Measurements from ENCODE around the gene XYLT1.

The XYLT1 gene

DNA sequence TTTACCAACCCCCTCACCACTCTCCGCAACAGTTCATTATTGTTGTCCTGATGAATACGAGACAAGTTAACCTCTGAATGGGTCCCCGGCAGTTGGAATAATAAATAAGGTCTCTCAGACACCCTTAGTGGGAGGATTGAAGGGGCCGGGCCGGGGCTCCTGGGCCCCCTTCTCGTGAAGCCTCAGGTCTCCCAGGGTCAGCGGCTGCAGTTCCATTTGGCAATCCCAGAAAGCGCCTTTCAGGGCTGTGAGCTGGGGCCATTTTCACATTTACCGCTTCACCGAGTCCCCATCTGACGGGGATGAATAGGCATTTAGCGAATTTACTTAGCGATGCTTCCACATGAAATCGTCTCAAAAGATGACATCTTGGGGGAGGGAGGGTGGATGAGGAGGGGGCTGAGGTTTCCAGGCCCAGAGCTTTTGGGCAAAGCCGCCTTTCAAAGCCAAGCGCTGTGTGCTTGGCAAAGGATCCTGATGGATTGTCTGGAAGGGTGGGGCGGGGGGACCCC is 309.8 kb downstream of the XYLT1 start:
- Mint-ChIP-seq H3K4me1 (peaks cover 12% of the 10 kb centered on the region), H3K4me3 (no peak overlapping the region), H3K27me3 (ENCODE audit: low read depth) (peaks cover 10% of the 10 kb centered on the region), H3K27ac (no peak overlapping the region), H3K36me3 (ENCODE audit: low read depth) (no peaks in the 10 kb centered on the region), H3K9me3 (no peaks in the 10 kb centered on the region)
- TF ChIP-seq, protein P1, sequence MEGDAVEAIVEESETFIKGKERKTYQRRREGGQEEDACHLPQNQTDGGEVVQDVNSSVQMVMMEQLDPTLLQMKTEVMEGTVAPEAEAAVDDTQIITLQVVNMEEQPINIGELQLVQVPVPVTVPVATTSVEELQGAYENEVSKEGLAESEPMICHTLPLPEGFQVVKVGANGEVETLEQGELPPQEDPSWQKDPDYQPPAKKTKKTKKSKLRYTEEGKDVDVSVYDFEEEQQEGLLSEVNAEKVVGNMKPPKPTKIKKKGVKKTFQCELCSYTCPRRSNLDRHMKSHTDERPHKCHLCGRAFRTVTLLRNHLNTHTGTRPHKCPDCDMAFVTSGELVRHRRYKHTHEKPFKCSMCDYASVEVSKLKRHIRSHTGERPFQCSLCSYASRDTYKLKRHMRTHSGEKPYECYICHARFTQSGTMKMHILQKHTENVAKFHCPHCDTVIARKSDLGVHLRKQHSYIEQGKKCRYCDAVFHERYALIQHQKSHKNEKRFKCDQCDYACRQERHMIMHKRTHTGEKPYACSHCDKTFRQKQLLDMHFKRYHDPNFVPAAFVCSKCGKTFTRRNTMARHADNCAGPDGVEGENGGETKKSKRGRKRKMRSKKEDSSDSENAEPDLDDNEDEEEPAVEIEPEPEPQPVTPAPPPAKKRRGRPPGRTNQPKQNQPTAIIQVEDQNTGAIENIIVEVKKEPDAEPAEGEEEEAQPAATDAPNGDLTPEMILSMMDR (IDR thresholded peaks at IDR 0.05; ENCODE audit: unreplicated experiment in 3 of 3): no peak

DNA sequence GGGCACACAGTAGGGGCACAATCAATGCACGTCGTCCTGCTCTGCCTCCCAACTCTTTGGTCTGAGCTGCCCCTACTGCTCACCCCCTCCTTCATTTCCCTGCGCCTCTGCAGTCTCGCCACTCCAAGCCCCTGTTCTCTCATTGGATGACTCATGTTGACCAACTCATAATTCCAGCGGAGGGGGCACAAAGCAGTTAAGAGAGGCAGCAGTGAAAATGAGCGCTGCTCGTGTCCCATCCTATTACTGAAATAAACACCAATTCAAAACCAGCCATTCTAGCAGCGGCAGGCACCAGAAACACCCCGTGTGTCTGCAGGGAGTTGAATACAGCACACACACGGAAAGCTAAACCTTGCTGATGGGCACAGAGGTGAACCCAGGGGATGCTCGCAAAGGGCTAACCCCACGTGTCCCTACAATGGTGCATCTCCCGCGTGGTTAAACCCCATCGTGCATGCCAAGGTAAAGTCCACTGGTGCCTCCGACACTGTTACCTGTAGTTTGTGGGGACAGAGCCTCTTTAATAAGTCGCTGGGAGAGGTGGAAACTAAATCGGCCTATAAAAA is 310.4 kb downstream of the XYLT1 start:
- TF ChIP-seq, protein P1 (IDR thresholded peaks at IDR 0.05; ENCODE audit: unreplicated experiment in 3 of 3): no peak

DNA sequence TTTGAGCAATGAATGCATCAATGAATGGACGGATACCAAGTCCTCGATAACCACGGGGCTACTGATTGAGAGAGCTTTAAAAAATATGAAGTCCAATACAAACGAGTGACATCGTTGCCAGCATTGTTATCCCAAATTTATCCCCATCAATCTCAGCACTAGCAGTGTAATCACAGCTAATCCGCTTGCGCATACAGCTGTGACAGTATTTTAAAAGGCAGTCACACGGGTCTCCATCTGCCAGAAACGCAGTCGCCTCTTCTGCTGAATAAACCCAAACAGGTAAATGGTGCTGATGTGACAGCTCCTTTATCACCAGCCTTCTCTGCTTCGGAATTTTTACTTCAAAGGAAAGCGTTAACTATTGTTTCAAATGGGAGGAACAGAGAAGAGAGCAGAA is 311.1 kb downstream of the XYLT1 start:
- Mint-ChIP-seq H3K4me3 (no peak overlapping the region), H3K9me3 (no peaks in the 10 kb centered on the region)
- TF ChIP-seq, protein P1 (IDR thresholded peaks at IDR 0.05; ENCODE audit: unreplicated experiment in 3 of 3): no peak

More for the DNA sequence above, 310.4 kb downstream of the XYLT1 start:
- peaks cover 12% of the 10 kb centered on the region for H3K4me1 Mint-ChIP-seq
- H3K4me3 Mint-ChIP-seq: no peak overlapping the region
- no peaks in the 10 kb centered on the region for H3K9me3 Mint-ChIP-seq
- no peak overlapping the region for H3K27ac Mint-ChIP-seq
- H3K27me3 Mint-ChIP-seq (ENCODE audit: low read depth): peaks cover 10% of the 10 kb centered on the region
- no peaks in the 10 kb centered on the region for H3K36me3 Mint-ChIP-seq (ENCODE audit: low read depth)

DNA sequence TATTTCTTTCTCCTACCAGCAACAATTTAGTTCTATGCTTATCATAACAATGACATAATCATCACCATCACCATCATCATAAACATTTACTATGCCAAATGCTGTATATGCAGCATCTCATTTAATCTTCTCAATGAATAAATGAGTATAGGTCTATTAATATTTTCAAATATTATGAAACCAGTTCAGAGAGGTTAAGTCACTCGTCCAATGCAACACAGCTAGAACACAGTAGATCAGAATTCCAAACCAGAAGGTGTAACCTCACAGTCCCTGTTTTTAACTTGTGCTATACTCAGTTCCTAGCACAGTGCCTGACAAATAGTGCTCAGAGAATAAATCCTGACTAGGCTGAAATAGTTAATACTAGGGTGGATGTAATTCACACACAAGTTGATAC is 314.8 kb downstream of the XYLT1 start:
- peaks cover 9% of the 10 kb centered on the region for H3K27me3 Mint-ChIP-seq (ENCODE audit: low read depth)
- H3K27ac Mint-ChIP-seq: no peak overlapping the region
- H3K4me1 Mint-ChIP-seq: peaks cover 6% of the 10 kb centered on the region
- no peak overlapping the region for H3K4me3 Mint-ChIP-seq
- TF ChIP-seq, protein P1 (IDR thresholded peaks at IDR 0.05; ENCODE audit: unreplicated experiment in 3 of 3): no peak
- H3K9me3 Mint-ChIP-seq: no peaks in the 10 kb centered on the region
- H3K36me3 Mint-ChIP-seq (ENCODE audit: low read depth): no peaks in the 10 kb centered on the region

More for the DNA sequence above, 311.1 kb downstream of the XYLT1 start:
- Mint-ChIP-seq H3K4me1 (peaks cover 12% of the 10 kb centered on the region), H3K27ac (no peak overlapping the region), H3K27me3 (ENCODE audit: low read depth) (peaks cover 10% of the 10 kb centered on the region), H3K36me3 (ENCODE audit: low read depth) (no peaks in the 10 kb centered on the region)

DNA sequence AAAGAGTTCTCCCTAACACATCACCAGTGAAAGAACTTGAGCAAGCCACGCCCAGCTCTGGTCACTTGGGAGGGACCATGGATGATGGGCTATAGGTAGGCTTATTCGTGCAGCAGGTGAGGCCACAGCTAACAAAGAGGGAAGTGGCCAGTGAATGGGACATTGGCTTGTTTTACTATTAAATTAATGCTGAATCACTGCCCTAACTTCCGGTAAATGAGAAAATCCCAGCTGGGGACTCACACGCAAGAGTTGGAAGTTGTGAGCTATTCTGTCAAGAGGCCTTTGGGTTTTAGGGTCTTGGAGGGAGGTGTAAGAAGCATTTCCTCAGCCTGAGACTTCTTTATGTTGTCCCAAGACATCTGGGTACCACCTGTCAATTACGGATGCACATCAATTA is 315.3 kb downstream of the XYLT1 start:
- Mint-ChIP-seq H3K4me1 (peaks cover 5% of the 10 kb centered on the region), H3K4me3 (no peak overlapping the region), H3K36me3 (ENCODE audit: low read depth) (no peaks in the 10 kb centered on the region), H3K9me3 (no peaks in the 10 kb centered on the region), H3K27ac (no peak overlapping the region), H3K27me3 (ENCODE audit: low read depth) (peaks cover 4% of the 10 kb centered on the region)
- TF ChIP-seq, protein P1 (IDR thresholded peaks at IDR 0.05; ENCODE audit: unreplicated experiment in 3 of 3): no peak

DNA sequence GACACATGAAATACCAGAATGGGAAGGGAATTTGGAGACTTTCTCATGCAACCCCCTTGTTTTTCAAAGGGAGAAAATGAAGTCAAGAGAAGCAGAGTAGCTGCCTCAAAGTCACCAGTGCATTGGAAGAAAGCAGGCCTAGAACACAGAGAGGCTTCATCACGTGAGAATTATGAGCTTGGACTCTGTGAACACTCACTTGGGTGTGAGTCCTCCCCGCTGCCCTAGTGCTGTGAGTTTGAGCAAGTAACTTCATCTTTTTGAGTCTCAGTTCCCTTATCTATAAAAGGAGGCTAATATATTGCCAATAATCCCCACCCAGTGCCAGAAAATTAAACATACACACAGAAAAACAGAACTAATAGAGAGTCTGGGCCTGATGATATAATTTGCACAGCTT is 315.8 kb downstream of the XYLT1 start:
- Mint-ChIP-seq H3K36me3 (ENCODE audit: low read depth) (no peaks in the 10 kb centered on the region), H3K4me3 (no peak overlapping the region), H3K27me3 (ENCODE audit: low read depth) (no peaks in the 10 kb centered on the region), H3K4me1 (peaks cover under 1% of the 10 kb centered on the region), H3K9me3 (no peaks in the 10 kb centered on the region), H3K27ac (no peak overlapping the region)
- TF ChIP-seq, protein P1 (IDR thresholded peaks at IDR 0.05; ENCODE audit: unreplicated experiment in 3 of 3): no peak

Measured in nephron (organoid).